GM21825 (cell line): Measurements from ENCODE around the gene MIS18A.
"Not testable (repeated sequence)": the region's sequence is repeated elsewhere in the genome, so short reads cannot be mapped to it uniquely, and the experiment has no call there.

Experiments
- ATAC-seq: cut with Tn5 transposase; IDR thresholded peaks from one replicate; pipeline ENCODE4 v1.9.1; 2021; ENCODE audit warnings: mild to moderate bottlenecking, moderate library complexity; ENCODE audit not compliant: unreplicated experiment

Gene MIS18A, protein sequence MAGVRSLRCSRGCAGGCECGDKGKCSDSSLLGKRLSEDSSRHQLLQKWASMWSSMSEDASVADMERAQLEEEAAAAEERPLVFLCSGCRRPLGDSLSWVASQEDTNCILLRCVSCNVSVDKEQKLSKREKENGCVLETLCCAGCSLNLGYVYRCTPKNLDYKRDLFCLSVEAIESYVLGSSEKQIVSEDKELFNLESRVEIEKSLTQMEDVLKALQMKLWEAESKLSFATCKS

GRCh38 chr21:32278518-32279376 is at the start of gene MIS18A:
MIS18A (minus strand) TSS chr21:32279049; CDS start chr21:32279014, 35 bp downstream.
- ATAC-seq, result peak; percentile 91

- no peak for ATAC-seq
Observed at GRCh38 chr21:32328595-32328994, 49.7 kb upstream of the MIS18A start.

DNA sequence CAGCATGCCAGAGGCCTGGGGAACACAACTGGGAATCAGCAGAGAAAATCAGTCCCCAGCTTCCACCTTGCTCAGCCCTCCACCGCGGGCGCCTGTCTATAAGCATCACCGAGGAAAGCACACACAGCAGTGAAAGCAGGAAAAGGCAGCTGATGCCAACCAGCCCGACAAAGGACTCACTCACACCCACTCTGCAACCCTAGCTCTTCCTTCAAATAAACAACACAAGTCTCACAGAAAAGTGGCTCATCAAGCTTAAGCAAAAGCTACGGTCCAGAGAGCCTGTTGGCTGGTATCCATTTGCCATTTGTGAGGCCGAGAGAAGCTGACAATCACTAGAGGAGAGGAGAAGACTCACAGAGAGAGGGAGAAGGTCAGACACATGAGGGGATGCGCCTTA is 46.9 kb upstream of the MIS18A start:
- ATAC-seq, result no peak

DNA sequence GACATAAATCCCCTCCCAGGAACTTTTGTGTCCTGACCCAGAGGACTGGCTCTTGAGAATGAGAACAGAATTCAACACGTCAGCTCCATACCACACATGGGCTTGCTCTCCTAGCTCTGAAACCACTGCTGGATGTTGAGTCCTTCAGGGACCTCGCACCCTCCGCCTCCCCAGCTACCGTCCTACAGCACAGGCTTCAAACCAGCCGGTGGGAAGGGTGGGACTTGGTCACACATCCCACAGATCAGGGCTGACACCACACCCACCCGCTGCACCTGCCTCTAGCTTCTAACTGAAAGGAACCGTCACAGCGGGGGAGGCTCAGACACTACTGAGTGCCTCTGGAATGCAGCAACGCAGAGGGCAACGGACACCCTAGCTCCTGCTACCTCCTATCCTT is 43.8 kb upstream of the MIS18A start:
- no peak for ATAC-seq

DNA sequence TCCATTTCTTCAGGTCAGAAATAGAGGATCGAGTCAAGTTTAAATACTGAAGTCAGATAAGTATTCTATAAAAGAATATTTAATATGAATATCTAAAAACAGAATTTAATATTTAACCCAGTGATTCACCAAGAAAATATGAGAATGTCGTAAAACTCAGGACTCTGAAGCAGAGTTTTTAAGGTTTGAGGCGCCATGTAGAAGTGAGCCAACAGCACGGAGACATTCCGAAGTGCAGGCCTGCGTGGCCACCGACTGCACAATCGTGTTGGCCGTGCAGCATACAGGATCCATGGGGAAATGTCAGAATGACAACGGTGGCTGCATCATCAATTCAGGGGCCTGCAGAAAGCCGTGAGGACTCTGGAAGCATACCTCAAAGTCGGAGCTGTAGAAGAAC is 43.3 kb upstream of the MIS18A start:
- no peak for ATAC-seq

DNA sequence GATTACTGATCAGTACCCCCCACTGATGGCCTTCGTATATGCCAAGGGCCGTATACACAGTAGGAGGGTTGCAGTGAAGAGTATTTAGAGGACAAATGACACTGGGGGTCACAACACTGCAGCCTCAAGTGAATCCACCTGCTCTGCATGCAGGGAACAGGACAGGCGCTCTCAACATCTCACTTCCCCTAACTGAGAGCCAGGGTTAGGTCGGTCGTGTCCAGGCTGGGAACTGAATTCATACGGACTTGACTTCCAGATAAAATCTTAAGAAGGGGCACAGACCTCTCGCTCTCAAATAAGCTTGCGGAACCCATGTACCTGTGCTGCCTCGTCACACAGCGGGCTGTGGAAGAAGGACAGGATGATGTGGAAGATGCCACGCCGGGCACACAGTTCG is 42.6 kb upstream of the MIS18A start:
- ATAC-seq, result no peak

DNA sequence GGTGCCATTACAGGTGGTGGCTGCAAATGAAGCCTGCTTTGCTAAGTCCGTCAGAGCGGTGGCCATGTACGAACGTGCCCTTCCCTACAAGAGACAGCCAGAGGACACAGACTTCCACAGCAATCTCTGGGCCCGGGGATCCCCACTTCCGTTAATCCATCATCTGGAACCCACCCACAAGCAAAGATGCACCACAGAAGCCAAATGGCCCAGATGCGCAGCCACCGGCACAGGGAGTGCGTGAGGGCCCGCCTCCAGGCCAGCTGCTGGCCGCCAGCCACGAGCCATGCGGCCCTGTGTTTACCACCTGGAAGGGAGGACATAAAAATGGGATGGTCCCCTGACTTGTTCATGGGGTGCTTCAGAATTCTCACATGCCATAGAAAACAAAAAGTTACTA is 41.9 kb upstream of the MIS18A start:
- ATAC-seq, result no peak

DNA sequence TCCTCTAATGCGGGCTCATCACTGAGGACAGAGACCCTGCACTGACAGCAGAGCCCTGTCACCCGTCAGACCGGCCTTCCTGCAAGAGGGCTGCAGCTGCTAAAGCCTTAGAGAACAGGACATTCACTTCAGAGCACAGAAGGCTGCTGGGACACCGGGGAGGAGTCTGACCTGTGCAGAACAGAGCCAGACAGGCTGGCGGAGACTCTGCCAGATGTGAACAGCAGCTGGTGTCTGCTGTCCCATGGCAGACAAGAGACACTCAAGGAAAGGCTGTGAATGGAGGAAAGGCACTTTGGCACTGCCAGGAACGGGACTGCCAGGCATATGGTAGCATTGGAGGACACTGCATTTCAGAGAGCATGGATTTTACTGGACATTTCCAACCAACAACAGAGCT is 41.2 kb upstream of the MIS18A start:
- no peak for ATAC-seq

GRCh38 chr21:32319012-32319411 is 40.2 kb upstream of the MIS18A start:
- no peak for ATAC-seq

- ATAC-seq, result no peak
Observed at GRCh38 chr21:32317726-32318125, 38.9 kb upstream of the MIS18A start.

- ATAC-seq, result no peak
Observed at GRCh38 chr21:32316361-32317215, 37.7 kb upstream of the MIS18A start.

DNA sequence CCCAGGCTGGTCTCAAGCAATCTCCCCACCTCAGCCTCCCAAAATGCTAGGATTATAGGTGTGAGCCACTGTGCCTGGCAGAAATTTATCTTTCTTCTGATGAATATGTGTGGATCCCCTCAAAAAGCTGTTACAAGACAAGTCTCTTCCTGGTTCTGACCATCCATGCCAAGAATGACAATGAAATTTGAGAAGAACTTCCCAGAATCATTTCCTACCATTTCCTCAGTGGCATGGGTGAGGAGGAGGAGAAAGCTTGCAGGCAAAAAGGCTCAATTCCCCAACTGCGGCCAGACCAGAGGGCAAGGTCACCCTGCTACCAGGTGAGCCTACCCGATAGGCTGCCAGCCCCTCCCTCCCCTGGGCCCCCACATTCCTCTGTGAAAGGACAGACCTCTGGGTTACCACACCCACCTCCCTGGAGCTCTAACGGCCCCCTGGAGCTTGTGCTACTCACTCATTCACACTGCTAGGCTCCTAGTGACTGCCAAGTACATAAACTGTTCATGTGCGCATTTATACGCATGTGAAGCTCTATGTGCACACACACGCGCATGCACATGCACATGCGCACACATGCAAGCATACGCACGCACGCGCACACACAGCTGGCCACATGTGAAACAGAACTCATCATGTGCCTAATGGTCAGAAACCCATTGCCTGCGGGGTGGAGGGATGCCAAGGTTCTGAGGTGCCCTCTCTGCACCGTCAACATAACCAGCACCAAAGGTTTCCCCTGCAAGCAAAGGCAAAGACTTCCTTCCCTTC is 36.8 kb upstream of the MIS18A start:
- ATAC-seq, result no peak

GRCh38 chr21:32314806-32315205 is 36.0 kb upstream of the MIS18A start:
- ATAC-seq, result no peak

- no peak for ATAC-seq
Observed at GRCh38 chr21:32312976-32313375, 34.1 kb upstream of the MIS18A start.

- no peak for ATAC-seq
Observed at GRCh38 chr21:32312326-32312725, 33.5 kb upstream of the MIS18A start.

- no peak for ATAC-seq
Observed at GRCh38 chr21:32311621-32312020, 32.8 kb upstream of the MIS18A start.

- ATAC-seq, result not testable (repeated sequence)
Observed at GRCh38 chr21:32310976-32311375, 32.1 kb upstream of the MIS18A start.

DNA sequence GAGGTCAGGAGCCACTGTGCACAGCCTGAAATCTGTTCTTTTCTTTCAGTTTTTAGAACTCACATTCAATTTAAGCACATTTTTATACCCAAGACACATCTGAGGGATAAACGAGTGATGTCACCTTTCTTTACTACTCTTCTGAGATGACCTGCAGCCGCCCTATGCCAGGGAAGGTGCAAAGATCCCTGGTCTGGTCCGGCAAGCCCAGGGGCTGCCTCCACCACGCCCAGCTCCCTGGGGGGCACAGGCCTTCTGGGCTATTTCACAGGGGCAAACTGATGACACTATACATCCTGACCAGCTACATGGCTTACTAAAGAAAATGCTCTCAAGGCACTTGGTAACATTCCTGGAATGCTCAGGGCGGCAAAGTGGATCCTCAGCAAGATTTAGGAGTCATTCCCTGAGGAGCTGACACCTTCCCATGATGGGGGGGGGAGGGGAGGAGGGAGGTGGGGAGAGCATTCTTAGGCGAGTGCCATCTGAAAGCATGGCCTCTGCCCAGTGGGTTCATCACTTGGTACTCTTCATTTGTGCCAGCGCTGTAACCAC is 31.1 kb upstream of the MIS18A start:
- no peak for ATAC-seq

GRCh38 chr21:32308696-32309095 is 29.8 kb upstream of the MIS18A start:
- ATAC-seq, result no peak

GRCh38 chr21:32307706-32308105 is 28.9 kb upstream of the MIS18A start:
- ATAC-seq, result no peak
